ENCODE results near the gene ZNF598. TPM values are rescaled to one million over a fixed set of nuclear protein-coding genes. Genes with fewer than 3 reads are reported as not detected.

The ZNF598 gene
- total RNA-seq, 4 donors from 2014 or later, result 28.3 to 145 (median 42.0) TPM

DNA sequence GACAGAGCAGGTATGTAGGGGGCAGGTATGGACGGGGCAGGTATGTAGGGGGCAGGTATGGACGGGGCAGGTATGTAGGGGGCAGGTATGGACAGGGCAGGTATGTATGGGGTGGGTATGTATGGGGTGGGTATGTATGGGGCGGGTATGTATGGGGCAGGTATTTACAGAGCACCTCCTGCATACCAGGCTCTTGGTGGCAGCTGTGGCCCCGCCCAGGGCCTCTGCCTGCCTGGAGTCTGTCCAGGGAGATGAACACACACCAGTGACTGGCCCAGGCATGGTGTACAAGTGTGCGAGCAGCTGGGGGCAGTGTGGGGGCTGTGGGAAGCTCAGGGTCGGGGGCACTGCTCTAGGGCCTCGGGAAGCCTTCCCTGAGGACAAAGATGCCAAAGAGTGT is 59.6 kb downstream of the ZNF598 start:
- intact Hi-C loops (cut with DNase I; ENCODE audit: low total_unique reads) (no loop called here), in situ Hi-C loops (cut with MboI; ENCODE audit: low pct_ligation_motif_present in 1 of 4, low pct_unique_long_range_greater_than_20kb in 1 of 4, low sequenced_read_pairs in 3 of 4) (no loop called here)
- DNase-seq, result no peak
- no peak overlapping the region for H3K4me3 ChIP-seq
- no peaks in the 10 kb centered on the region for H3K4me1 ChIP-seq
- no peaks in the 10 kb centered on the region for H3K9me3 ChIP-seq
- WGBS, 2 donors (ENCODE audit: low coverage in 1 of 2), result 42% methylated on average over 7 of the region's 7 CpGs; no CpG with 5 or more reads in 1 of the 2 donors
- TF ChIP-seq POLR2A (IDR thresholded peaks at IDR 0.05), result no peak
- TF ChIP-seq CTCF (IDR thresholded peaks at IDR 0.05), result no peak
- TF ChIP-seq EP300 (IDR thresholded peaks at IDR 0.05; ENCODE audit: low read depth), result no peak
- no peak for TF ChIP-seq POLR2AphosphoS5 (IDR thresholded peaks at IDR 0.05)
- H3K27ac ChIP-seq, result no peak overlapping the region
- no peaks in the 10 kb centered on the region for H3K27me3 ChIP-seq
- no peaks in the 10 kb centered on the region for H3K36me3 ChIP-seq

GRCh38 chr16:1949507-1949906 is 60.1 kb downstream of the ZNF598 start:
- no peaks in the 10 kb centered on the region for H3K36me3 ChIP-seq
- WGBS, 2 donors (ENCODE audit: low coverage in 1 of 2), result 83 to 92% methylated on average over 1 to 11 of the region's 11 CpGs
- TF ChIP-seq CTCF (IDR thresholded peaks at IDR 0.05), result no peak
- TF ChIP-seq POLR2A (IDR thresholded peaks at IDR 0.05), result no peak
- TF ChIP-seq POLR2AphosphoS5 (IDR thresholded peaks at IDR 0.05), result no peak
- TF ChIP-seq EP300 (IDR thresholded peaks at IDR 0.05; ENCODE audit: low read depth), result no peak

More at GRCh38 chr16:1949507-1949906, 60.1 kb downstream of the ZNF598 start:
- DNase-seq, result no peak
- in situ Hi-C loops (cut with MboI; ENCODE audit: low pct_ligation_motif_present in 1 of 4, low pct_unique_long_range_greater_than_20kb in 1 of 4, low sequenced_read_pairs in 3 of 4), result no loop called here
- intact Hi-C loops (cut with DNase I; ENCODE audit: low total_unique reads), result no loop called here
- H3K9me3 ChIP-seq, result no peaks in the 10 kb centered on the region
- H3K27ac ChIP-seq, result no peak overlapping the region
- H3K4me3 ChIP-seq, result no peak overlapping the region
- H3K4me1 ChIP-seq, result no peaks in the 10 kb centered on the region
- H3K27me3 ChIP-seq, result no peaks in the 10 kb centered on the region

Small RNA genes lying within 50 kb of the gene (small RNA-seq; reads per million reads assigned to genes)
- gene AC005363.2 (0 to 0.28 (median 0.12) reads per million in 4 donors), gene RN7SL219P (0 reads per million in 4 donors), gene SNORA10 (0 reads per million in 4 donors), gene SNORA64 (0 reads per million in 4 donors)

Other genes starting within 250 kb of the ZNF598 start
- 100 to 1,000 TPM; 116 to 286 (median 132) TPM for gene NME3, start 238.3 kb downstream of the ZNF598 start, total RNA-seq
- 100 to 1,000 TPM in 1 of 4 donors, 10 to 100 TPM in 3; 23.6 to 173 (median 45.4) TPM for gene EME2, start 237.0 kb downstream of the ZNF598 start, total RNA-seq
- 100 to 1,000 TPM; 102 to 253 (median 121) TPM for gene MRPS34, start 236.7 kb downstream of the ZNF598 start, total RNA-seq
- gene SPSB3, start 227.2 kb downstream of the ZNF598 start, total RNA-seq, result 100 to 1,000 TPM; 101 to 289 (median 125) TPM
- gene NUBP2, start 226.9 kb downstream of the ZNF598 start, total RNA-seq, result 100 to 1,000 TPM in 1 of 4 donors, 10 to 100 TPM in 3; 15.3 to 165 (median 59.6) TPM
- gene IGFALS, start 216.1 kb downstream of the ZNF598 start, total RNA-seq, result 10 to 100 TPM in 1 of 4 donors, under 1 TPM in 2, not detected in 1; 0.27 to 10.8 (median 0.48) TPM
- 100 to 1,000 TPM in 2 of 4 donors, 10 to 100 TPM in 2; 40.6 to 403 (median 121) TPM for gene HAGH, start 183.0 kb downstream of the ZNF598 start, total RNA-seq
- 100 to 1,000 TPM in 2 of 4 donors, 10 to 100 TPM in 2; 88.0 to 149 (median 104) TPM for gene FAHD1, start 182.6 kb downstream of the ZNF598 start, total RNA-seq
- gene MEIOB, start 137.7 kb downstream of the ZNF598 start, total RNA-seq, result not detected
- 1 to 10 TPM in 2 of 4 donors, under 1 TPM in 1, not detected in 1; 1.00 to 4.4 (median 1.1) TPM for gene HS3ST6, start 91.4 kb downstream of the ZNF598 start, total RNA-seq
- 10 to 100 TPM; 13.9 to 56.5 (median 29.3) TPM for gene MSRB1, start 66.6 kb downstream of the ZNF598 start, total RNA-seq
- under 1 TPM in 1 of 4 donors, not detected in 3; 0.55 TPM for gene RPL3L, start 55.1 kb downstream of the ZNF598 start, total RNA-seq
- 100 to 1,000 TPM; 137 to 496 (median 250) TPM for gene NDUFB10, start 50.3 kb downstream of the ZNF598 start, total RNA-seq
- 1,000 to 10,000 TPM in 3 of 4 donors, 100 to 1,000 TPM in 1; 896 to 2,085 (median 1,613) TPM for gene RPS2, start 45.0 kb downstream of the ZNF598 start, total RNA-seq
- gene RNF151, start 43.0 kb downstream of the ZNF598 start, total RNA-seq, result not detected
- gene TBL3, start 37.8 kb downstream of the ZNF598 start, total RNA-seq, result 10 to 100 TPM; 23.2 to 31.0 (median 28.2) TPM
- 10 to 100 TPM in 3 of 4 donors, 1 to 10 TPM in 1; 4.2 to 29.8 (median 19.4) TPM for gene NOXO1, start 28.4 kb downstream of the ZNF598 start, total RNA-seq
- 100 to 1,000 TPM in 1 of 4 donors, 10 to 100 TPM in 3; 29.9 to 117 (median 64.3) TPM for gene GFER, start 25.6 kb downstream of the ZNF598 start, total RNA-seq
- 1 to 10 TPM in 3 of 4 donors, not detected in 1; 2.7 to 4.8 (median 2.9) TPM for gene SYNGR3, start 19.9 kb downstream of the ZNF598 start, total RNA-seq
- gene NPW, start 10.0 kb upstream of the ZNF598 start, total RNA-seq, result under 1 TPM in 1 of 4 donors, not detected in 3; 0.41 TPM
- 10 to 100 TPM in 3 of 4 donors, 1 to 10 TPM in 1; 3.7 to 61.9 (median 29.8) TPM for gene NHERF2, start 17.1 kb upstream of the ZNF598 start, total RNA-seq
- gene NTHL1, start 38.0 kb upstream of the ZNF598 start, total RNA-seq, result 10 to 100 TPM; 12.7 to 32.9 (median 23.2) TPM
- gene TSC2, start 38.2 kb upstream of the ZNF598 start, total RNA-seq, result 100 to 1,000 TPM in 2 of 4 donors, 10 to 100 TPM in 2; 88.3 to 206 (median 127) TPM
- 1,000 to 10,000 TPM in 1 of 4 donors, 100 to 1,000 TPM in 3; 131 to 1,015 (median 289) TPM for gene PKD1, start 126.1 kb upstream of the ZNF598 start, total RNA-seq
- gene RAB26, start 138.8 kb upstream of the ZNF598 start, total RNA-seq, result 10 to 100 TPM in 3 of 4 donors, 1 to 10 TPM in 1; 8.3 to 28.4 (median 14.2) TPM
- 10 to 100 TPM; 43.4 to 80.4 (median 63.0) TPM for gene TRAF7, start 146.0 kb upstream of the ZNF598 start, total RNA-seq
- gene CASKIN1, start 186.8 kb upstream of the ZNF598 start, total RNA-seq, result under 1 TPM in 2 of 4 donors, not detected in 2; under 0.01 to 0.14 TPM
- gene MLST8, start 195.6 kb upstream of the ZNF598 start, total RNA-seq, result 10 to 100 TPM; 50.8 to 81.8 (median 73.1) TPM
- 10 to 100 TPM in 2 of 4 donors, 1 to 10 TPM in 2; 5.7 to 29.9 (median 11.7) TPM for gene BRICD5, start 201.0 kb upstream of the ZNF598 start, total RNA-seq
- 10 to 100 TPM; 18.0 to 49.0 (median 29.5) TPM for gene PGP, start 205.0 kb upstream of the ZNF598 start, total RNA-seq
- gene E4F1, start 213.8 kb upstream of the ZNF598 start, total RNA-seq, result 100 to 1,000 TPM in 1 of 4 donors, 10 to 100 TPM in 3; 36.5 to 124 (median 53.6) TPM
- 1 to 10 TPM in 1 of 4 donors, under 1 TPM in 2, not detected in 1; 0.55 to 3.0 (median 0.64) TPM for gene DNASE1L2, start 226.6 kb upstream of the ZNF598 start, total RNA-seq
- 100 to 1,000 TPM in 2 of 4 donors, 10 to 100 TPM in 2; 24.5 to 218 (median 100) TPM for gene ECI1, start 241.8 kb upstream of the ZNF598 start, total RNA-seq